LoVo (cell line): ENCODE results near the gene SPEM2.
"Not testable (repeated sequence)": the region's sequence is repeated elsewhere in the genome, so short reads cannot be mapped to it uniquely, and the experiment has no call there.

Experiments
- DNase-seq: peaks from one replicate; pipeline ENCODE4 v3.0.0-alpha.2; 2016; ENCODE audit warnings: low spot score

The SPEM2 gene

DNA sequence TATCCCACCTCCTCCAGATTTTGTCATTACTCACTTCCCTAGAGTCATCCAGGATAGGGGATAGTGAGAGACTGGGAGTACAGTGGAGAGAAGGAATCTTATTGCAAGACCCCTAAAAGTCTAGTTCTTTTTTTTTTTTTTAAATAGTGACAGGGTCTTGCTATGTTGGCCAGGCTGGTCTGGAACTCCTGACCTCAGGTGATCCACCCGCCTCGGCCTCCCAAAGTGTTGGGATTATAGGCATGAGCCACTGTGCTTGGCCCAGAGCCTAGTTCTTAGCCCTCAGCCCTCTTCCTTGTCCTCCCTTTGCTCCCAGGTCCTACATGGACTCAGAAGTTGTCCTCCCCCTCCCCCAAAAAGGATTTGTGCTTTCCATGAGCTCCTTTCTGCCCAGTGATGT, 16.7 kb downstream of the SPEM2 start:
- DNase-seq: no peak

DNA sequence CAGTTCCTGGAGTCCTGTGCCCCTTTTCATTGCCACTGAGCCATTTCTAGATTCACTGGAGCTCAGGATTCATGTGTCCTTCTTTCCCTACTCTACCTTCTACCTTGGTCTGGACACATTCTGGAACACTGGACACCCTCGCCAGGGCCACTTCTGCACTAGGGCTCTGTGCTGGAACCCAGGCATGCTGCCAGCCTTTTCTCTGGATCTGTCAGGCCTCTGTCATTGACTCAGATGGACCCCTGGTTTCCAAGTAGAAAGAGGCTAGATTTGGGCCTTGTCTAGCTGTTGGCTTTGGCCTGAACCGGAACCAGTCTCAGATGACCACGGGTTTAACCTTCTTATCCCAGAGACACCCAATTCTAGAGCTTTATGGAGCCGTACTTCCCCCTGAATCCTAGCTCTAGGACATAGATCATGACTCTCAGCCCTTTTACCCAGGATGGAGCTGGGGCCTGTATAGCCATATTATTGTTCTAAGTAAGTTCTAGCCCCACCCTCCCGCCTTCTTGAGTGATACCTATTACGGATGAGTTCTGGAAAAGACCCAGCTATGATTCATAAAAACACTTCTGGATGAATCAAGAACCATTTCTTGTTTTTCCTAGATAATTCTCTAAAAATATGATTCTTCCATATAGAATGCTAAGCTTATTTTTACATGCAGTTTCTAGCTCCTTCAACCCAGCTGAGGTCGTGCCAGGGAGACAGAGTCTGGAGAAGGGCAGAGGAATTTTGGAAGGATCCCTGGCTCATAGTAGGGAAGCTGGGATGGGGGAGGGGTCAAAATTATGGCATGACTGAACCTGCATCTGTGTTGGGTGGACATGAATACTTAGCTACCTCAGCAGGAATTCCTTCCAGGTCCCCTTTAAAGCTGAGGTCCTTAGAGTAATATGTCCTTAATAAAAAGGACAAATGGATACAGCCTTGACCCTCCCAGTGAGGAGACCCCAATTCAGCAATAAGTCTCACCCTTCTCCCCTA, 18.4 kb downstream of the SPEM2 start:
- DNase-seq: no peak

DNA sequence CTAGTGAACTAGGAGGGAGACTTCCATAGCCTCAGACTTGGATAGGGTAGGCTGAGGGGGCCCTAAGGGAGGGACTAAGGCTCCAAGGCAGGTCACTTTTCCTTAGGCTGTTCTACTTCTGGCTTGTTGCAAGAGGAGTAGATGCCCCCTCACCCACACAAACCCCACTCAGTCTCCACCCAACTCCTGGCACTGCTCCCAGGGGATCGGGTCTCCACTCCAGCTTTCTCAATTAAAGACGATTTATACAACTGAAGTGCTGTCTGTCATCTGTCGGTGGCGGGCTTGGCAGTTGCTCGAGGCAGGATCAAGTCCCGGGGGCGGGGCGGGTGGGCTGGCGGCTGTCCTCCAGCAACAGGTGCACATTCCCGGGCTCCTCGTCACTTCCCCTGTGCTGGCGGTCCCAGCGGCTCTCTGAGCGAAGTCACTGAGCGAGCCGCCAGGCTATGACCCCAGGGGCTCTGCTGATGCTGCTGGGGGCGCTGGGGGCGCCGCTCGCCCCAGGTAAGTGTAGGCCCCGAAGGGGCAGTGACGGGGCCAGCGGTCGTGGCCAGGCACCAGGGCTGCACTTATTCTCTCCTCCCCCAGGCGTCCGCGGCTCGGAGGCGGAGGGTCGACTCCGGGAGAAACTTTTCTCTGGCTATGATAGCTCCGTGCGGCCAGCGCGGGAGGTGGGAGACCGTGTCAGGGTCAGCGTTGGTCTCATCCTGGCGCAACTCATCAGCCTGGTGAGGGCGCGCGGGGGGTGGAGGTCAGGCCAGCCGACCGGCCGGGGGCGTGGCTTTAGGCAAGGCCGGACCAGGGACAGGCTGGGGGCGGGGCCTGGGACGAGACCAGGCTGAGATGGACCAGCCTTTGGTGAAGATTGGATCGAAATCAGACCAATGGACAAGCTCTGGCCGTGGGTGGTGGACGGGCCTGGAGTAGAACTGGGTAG, 19.5 kb downstream of the SPEM2 start, which contains the start of gene CHRNB1:
Gene CHRNB1 (plus strand): TSS at position 380 of the 937 bp plus-strand sequence. CDS start 67 bp downstream, at position 447.
- DNase-seq: no peak

DNA sequence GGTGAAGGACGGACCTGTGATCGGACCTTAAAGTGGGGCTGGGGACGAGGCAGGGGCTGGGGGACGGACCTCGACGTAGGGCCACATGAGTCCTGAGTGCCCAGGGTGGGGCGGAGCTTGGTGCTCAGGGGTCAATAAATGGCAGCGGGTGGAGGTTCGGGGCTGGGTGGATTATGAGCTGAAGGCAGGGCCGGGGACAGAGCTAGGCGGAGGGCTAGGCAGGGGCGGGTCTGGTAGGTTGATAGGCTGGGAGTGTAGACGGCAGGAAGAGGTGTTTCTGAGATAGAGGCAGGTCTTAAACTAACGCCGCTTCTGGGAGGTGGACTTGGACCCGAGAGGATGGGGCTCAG, 20.2 kb downstream of the SPEM2 start:
- DNase-seq: no peak

DNA sequence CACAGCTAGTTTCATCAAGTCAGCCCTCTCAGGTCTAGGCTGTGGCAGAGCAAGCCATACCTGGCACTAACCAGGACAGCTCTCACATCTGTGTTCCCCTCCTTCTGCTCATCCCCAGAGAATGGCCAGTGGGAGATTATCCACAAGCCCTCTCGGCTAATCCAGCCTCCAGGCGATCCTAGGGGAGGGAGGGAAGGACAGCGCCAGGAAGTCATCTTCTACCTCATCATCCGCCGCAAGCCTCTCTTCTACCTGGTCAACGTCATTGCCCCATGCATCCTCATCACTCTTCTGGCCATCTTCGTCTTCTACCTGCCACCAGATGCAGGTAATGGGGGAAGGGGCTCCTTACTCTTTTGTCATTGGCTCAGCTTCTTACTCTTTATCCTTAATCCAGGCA, 23.0 kb downstream of the SPEM2 start:
- no peak for DNase-seq

DNA sequence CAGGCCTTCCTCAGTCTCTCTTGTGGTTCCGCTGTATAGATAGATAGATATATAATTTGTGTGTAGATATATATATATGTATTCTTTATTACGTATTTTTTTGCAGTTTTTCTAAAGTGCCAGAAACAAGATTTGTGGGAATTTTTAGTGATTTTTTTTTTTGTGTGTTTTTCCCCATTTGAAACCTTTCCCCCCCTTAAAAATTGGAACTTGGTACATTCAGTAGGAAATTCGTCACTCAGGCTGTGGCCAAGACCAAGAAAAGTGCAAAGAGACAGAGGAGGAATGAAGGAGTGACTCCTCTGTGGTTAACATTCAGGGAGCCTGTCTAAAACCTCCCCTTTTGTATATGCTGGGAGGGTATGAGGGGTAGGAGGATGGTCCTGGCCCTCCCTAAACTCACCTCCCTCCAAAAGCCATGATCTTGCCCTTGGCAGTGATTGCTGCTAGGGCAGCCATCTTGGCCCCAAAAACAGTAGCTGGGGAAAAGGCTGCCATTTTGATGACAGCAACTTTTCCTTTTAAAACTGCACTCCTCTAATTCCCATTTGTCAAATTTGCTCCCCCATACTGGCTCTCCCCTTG, 34.6 kb downstream of the SPEM2 start:
- DNase-seq: no peak

DNA sequence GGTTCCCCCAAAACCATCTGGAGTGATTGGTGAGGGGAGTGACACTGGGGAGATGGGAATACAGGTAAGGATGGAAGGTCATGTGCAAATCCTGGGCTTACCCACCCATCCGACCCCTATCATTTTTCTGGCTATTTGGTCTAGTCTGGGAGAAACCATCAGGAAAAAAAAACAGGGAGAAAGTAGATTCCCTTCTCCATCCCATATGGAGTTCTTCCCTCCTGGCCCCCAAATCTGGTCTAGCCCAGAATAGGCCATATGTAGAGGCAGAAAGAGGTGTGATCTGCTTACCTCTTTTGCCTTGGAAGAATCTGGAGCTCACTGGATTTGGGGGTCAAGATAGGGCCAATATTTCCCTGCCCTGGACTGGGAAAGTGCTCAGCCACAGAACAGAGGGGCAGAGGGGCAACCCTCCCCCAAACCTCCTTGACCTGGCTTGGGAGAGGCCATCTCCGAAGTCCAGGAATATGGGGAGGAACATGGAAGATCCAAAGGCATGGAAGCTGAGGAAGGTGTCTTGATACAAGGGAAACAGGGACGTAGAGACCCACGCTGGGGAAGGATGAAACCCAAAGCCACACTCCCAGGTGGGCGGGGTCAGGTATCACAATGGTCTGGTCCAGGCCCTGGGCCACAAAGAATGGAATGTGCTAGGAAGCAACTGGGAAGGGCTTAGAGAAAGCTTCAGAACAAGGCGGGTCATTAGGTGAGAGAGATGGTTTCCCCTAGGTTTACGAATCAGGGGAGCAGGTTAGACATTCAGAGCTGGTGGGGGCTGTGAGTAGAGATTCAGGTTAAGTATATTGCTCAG, 35.6 kb downstream of the SPEM2 start:
- DNase-seq: no peak

DNA sequence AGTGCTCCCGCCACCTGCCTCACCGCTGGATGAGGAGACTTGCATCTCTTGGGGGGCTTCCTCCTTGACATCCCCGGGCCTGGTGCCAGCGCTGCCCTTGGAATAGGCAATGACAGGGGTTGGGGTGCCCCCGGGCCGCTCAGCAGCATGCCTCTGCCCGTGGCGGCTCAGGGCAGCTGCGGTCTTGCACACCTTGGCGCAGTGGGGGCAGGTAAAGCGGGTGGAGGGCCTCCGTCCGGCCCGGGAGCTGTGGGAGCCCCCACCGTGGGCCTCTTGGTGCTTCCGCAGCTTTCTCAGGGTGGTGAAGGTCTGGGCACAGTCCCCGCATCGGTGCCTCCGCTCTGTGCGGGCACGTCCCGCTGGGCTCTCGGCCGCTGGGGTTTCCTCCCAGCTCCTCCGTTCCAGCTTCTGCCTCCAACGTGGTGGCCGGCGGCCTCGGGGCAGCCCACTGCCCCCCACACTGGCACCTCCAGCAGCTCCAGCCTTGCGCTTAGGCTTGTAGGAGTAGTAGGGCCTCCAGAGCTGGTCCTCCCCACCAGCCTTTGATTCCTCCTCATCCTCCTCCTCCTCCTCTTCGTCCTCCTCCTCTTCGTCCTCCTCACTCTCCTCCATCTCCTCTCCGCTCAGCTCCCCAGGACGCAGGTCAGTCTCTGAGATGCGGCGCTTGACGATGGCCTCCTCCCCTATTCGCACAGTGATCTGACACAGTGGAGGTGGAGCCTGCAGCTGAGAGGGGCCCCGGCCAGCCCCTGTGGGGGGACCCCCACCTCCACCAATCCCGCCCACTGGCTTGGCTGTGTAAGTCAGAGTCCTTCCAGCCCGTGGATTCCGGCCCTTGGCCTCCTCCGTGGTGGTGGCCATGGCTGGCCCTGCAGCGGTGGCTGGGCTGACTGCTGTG, 37.3 kb downstream of the SPEM2 start:
- DNase-seq: no peak

DNA sequence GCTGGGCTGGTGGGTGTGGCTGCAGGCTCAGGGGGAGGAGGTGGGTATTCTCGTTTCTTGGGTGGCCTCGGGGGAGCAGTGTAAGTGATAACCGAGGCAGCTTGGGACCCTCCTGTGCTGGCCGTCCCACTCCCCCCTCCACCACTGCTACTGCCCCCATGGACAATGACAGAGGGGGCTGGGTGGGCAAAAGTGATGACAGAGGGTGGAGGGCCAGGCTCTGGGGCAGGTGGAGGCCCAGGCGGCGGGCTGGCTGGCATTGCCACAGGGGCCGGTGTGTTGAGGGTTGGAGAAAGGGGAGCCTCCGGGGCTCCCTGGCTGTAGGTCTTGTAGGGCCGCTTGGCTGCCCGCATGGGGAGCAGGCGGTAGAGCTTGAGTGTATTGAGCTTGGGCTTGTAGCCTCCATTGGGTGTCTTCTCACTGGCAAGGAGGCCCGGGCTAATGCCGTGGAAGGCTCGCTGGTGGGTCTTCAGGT, 38.0 kb downstream of the SPEM2 start:
- no peak for DNase-seq

DNA sequence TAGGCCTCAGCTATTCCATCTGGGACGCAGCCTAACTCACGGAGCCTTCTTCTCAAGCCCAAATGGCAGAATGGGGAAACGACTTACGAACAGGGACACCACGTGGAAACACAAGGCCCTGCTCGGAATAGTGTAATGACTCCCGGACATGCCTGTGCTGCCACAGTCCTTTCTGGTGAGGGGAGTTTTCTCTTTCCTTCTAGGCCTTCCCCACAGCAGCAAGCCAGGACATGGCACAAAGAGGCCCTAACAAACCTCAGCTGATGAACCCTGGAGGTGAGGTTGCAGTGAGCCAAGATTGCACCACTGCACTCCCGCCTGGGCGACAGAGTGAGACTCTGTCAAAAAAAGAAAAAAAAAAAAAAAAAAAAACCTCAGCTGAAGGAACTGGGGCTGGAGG, 38.7 kb downstream of the SPEM2 start:
- DNase-seq: no peak

DNA sequence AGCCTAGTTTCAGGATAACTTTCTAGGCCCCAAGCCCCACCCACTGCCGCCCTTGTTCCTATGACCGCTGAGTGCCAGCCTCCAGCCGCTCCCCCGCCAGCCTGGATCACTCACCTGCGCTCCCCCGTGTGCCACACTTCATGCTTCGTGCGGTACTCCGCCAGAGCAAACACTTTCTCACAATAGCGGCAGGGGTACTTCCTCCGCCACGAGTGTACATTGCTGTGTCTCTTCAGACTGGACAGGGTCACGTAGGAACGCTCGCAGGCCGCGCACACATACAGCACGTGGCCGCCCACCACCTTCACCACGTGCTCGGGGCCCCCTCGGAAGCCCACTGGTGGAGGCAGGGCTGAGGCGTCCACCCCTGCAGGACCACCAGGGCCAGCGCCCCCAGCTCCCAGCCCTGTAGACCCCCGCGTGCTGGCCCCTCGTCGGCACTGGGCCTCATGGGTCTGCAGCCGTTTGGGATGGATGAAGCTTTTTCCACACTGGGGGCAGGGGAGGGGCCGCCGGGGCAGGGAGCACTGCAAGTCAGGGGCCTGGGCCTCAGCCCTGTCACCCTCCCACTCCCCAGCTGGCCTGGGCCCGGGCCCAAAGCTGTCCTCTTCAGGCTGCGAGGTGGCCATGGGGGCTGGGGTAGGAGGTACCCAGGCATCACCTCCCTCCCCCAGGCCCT, 40.3 kb downstream of the SPEM2 start:
- no peak for DNase-seq

DNA sequence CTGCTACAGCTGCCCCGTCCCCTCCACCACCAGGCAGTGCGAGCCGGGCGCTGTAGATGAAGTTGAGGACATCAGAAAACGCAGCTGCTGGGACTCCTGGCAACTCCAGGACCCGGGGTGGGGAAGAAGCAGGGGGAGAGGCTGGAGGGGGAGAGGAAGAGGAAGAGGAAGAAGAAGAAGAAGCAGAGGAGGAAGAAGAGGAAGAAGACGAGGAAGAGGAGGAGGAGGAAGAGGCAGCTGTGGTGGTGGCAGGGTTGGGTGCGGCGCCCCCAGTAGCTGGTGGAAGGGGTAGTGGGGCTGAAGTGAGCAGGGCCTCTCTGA, 40.9 kb downstream of the SPEM2 start:
- DNase-seq: no peak

DNA sequence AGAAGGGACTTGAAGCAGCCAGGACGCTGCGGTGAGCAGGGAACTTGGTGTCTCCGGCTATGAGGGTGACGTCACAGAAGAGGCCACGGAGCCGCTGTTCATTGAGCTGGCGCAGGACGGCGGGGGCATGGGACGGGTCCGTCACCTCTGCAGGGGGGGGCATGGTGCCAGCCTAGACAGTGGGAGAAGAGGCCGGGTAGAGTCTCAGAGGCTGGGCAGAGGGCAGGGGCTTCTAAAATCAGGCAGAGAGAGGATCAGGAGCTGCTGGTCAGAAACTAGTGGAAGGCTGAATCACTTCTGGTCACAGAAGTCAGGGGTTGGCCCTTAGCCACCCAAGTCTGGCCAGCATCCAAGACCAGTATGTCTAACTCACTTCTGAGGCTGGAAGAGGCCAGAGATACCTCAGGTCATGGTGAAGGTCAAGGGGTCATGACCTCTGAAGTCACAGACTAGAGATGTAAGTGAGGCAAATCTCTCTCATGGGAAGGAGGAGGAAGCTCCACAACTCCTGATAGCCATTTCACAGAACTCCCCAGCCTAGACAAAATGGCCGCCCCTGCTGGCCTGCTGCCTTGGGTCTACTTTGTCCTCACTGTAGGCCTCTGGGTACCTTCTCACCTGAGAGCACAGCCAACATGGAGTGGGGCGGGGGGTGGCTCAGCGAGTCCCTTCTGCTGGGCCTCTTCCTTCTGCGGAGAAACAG, 41.4 kb downstream of the SPEM2 start:
- DNase-seq: no peak

DNA sequence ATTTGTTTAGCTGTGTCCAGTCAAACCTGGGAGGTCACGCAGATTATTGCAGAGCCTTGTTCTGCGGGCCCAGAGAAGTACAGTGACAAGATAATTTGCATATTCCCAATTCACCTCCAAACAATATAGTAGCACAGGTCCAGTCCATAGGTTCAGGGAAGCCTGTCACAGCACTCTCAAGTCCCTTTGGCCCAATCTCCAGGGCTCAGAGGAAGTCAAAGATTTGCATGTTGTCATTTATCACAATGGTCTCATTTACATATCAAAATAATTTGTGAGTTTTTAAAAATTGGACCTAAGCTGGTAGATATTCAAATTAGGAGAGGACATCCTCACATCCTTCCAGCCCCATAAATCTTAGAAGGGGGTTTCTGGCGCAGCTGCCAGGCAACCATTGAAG, 42.1 kb downstream of the SPEM2 start:
- DNase-seq: no peak

DNA sequence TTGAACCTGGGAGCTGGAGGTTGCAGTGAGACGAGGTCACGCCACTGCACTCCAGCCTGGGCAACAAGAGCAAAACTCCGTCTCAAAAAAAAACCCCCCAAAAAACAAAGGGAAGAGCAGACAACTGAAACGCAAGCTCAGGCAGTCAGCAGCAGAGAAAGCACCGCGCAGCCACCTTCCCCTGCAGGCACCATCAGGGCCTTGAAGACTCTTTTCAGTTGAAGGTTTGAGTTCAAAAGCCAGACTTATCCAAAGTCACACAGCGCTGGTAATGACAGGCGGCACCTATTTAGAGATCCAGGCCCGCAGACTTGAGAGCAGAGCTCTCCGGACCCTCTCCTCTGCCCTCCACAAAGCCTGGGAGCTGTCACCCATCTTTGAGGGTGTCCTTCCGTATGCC, 42.9 kb downstream of the SPEM2 start:
- no peak for DNase-seq

DNA sequence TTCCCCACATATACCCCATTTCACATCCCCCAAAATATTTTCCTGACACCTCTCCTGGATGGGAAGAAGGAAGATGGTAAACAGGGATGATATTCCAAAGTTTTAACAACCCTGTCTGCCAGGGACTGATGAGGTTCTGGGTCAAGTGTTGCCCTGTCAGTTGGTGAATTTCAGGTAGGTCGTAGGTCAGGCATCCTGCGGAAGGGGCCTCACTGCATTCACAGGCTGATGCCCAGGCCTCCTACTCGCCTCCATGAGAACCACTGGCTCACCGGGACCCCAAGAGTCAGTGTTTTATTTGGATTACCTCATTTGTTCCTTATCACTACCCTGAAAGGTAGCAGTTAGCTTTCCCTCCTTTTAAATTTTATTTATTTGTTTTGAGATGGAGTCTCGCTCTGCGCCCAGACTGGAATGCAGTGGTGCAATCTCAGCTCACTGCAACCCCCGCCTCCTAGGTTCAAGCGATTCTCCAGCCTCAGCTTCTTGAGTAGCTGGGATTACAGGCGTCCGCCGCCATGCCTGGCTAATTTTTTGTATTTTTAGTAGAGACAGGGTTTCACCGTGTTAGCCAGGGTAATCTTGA, 43.5 kb downstream of the SPEM2 start:
- no peak for DNase-seq

DNA sequence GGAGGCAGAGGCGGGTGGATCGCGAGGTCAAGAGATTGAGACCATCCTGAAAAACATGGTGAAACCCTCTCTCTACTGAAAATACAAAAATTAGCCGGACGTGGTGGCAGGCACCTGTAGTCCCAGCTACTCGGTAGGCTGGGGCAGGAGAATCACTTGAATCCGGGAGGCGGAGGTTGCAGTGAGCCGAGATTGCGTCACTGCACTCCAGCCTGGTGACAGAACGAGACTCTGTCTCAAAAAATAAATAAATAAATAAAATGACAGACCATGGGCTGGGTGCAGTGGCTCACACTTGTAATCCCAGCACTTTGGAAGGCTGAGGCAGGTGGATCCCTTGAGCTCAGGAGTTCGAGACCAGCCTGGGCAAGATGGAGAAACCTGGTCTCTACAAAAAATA, 44.4 kb downstream of the SPEM2 start:
- DNase-seq: not testable (repeated sequence)

DNA sequence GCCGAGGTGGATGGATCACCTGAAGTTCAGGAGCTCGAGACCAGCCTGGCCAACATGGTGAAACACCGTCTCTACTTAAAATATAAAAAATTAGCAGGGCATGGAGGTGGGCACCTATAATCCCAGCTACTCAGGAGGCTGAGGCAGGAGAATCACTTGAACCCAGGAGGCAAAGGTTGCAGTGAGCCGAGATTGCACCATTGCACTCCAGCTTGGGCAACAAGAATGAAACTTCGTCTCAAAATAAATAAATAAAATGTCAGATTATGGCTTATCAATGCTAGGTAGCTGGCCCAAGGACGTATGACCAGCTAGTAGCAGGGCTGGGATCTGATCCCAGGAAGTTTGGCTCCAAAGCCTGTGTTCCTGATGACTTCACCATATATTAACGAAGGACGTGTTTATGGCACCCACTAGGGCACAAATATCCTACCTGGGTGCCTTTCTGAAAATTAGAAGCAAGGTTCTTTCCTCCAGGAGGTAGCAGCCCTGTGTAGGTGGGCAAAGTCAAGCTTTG, 45.1 kb downstream of the SPEM2 start:
- not testable (repeated sequence) for DNase-seq

DNA sequence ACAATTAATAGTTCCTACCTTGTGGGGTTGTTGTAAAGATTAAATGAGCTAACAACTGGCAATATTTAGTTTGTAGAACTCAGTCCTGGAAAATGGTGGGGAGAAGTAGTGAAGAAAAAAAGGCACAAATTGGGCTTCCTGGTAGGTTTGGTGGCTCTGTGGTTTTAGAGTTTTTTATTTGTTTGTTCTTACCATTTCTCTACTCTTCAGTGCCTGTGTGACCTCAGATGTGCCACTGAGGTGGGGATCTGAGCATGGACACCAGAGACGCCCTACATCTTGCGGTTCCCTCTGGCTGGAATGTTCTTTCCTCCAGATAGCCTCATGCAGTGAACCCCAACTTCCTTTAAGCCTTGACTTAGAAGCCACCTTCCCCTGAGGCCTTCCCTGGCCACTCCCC, 46.3 kb downstream of the SPEM2 start:
- no peak for DNase-seq
